Cortex of kidney (tissue), 1 donor: ENCODE data around the gene CIAO2B.
"Not testable (repeated sequence)": the region's sequence is repeated elsewhere in the genome, so short reads cannot be mapped to it uniquely, and the experiment has no call there.

Experiments used
- DNase-seq: peaks from one replicate; lab custom pipeline; 2025; lab: John Stamatoyannopoulos, UW

The CIAO2B gene

DNA sequence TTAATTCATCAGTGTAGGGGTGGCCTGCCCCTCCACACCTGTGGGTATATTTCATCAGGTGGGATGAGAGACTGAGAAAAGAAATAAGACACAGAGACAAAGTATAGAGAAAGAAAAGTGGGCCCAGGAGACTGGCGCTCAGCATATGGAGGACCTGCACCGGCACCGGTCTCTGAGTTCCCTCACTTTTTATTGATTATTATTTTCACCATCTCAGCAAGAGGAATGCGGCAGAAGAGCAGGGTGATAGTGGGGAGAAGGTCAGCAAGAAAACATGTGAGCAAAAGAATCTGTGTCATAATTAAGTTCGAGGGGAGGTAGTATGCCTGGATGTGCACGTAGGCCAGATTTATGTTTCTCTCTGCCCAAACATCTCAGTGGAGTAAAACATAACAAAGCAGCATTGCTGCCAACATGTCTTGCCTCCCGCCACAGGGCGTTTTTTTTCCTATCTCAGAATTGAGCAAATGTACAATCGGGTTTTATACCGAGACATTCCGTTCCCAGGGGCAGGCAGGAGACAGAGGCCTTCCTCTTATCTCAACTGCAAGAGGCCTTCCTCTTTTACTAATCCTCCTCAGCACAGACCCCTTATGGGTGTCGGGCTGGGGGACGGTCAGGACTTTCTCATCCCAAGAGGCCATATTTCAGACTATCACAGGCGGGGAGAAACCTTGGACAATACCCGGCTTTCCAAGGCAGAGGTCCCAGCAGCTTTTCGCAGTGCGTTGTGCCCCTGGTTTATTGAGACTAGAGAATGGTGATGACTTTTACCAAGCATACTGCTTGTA is 21.4 kb upstream of the CIAO2B start:
- not testable (repeated sequence) for DNase-seq

DNA sequence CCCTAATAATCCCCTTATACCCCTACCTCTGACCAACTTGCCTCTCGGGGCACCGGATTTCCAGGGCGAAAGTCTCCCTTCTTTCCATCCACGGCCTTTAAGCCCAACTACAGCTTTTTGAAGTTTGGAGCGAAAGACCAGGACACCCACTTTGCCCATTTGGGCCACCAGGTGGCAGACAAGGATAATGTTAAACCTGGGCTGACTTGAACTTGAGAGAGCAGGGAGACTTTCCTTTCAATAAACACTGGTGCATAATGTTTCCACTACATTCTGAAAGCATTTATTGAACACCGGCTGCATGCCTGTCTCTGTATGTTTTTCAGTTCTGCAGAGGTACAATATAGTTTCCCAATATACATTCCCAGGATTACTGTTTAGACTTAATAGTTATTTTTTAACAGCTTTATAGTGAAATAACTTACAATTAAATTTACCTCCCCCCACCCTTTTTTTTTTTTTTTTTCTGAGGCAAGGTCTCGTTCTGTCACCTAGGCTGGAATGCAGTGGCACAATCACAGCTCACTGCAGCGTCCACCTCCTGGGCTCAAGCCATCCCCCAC is 20.0 kb upstream of the CIAO2B start:
- no peak for DNase-seq

DNA sequence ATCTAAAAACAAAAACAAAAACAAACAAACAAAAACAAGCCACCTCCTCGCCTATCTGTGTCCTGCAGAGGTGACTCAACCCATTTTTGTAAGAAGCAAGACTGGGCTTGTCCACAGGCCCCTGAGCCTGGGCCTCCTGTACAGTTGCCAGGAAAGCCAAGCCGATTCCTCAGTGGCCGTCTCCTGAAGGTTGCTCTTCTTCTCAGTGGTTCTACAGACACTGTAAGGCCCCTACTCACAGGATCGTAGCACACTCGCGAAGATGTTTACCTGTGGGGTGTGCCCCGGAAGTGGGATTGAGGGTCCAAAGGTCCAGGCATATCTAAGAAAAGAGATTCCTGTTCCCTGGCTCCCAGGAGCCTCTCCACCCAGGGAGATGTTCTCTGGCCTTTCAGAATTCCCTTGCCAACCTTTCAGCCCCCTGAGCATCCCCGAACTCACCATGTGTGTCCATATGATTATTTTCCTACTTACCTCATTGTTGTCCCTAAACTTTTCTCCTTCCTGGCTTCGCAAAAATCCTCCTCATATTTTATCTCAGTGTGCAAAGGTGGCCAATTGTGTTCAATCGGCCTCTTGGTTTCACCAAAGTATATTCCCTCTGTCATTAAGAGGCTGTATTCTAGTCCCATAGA is 19.4 kb upstream of the CIAO2B start:
- DNase-seq, result no peak

DNA sequence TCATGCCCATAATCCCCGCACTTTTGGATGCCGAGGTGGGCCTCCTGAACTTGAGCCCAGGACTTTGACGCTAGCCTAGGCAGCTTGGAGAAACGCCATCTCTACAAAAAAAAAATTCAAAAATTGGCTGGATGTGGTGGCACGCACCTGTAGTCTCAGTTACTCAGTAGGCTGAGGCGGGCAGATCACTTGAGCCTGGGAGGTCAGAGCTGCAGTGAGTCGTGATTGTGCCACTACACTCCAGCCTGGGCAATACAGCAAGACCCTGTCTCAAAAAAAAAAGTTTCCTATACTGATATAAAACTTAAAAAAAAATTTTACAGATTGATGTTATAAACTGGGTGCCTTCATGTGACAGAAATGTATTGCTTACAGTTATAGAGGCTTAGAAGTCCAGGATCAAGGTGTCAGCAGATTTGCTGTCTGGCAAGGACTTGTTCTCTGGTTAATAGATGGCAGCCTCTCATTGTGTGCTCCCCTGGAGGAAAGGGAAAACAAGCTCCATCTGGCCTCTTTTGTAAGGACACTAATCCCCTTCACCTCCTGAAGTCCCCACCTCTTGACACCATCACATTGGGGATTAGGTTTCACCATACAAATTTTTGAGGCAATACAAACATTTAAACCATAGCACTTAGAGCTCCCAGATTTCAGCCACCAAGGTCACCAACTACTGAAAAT is 18.4 kb upstream of the CIAO2B start:
- no peak for DNase-seq

DNA sequence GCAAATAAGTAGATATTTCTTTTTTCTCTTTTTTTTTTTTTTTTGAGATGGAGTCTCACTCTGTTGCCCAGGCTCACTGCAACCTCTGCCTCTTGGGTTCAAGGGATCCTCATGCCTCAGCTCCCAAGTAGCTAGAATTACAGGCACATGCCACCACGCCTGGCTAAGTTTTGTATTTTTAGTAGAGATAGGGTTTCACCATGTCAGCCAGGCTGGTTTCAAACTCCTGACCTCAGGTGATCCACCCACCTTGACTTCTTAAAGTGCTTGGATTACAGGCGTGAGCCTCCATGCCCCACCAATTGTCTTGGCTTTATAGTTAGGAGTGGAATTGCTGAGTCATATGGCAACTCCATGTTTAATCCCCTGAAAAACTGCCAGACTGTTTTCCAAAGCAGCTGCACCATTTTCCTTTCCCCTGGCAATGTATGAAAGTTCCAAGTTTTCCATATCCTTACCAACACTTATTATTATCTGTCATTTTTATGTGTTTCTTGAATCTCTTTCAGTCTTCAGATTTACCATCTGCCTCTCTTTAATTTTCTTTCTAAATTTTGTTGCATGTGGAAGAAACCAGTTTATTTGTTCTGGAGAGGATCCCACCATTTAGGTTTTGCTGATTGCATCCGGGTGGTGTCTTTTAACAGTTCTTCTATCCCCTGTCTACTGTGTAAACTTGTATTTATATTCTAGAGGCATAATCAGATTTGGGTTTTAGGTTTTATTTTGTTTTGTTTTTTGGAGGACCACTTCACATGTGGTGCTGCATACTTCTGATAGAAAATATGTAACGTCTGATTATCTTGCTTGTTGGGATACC is 17.0 kb upstream of the CIAO2B start:
- no peak for DNase-seq

DNA sequence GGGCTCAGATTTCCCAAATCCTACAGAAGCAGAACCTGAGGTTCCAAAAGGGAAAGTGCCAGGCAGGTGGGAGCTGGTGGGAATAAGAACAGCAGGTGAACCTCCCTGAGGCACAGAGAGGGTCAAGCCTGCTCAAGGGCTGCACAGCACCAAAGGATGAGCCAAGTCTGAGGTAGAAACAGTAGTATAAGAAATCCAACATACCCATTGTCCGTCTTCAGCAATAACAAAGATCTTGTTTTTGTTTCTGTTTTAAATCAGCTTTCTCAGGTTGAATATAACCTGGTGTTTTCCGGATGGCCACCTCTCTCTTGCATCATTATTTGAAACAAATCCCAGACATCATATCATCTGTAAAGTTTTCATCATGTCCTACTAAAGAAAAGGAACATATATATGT is 16.2 kb upstream of the CIAO2B start:
- DNase-seq, result no peak

DNA sequence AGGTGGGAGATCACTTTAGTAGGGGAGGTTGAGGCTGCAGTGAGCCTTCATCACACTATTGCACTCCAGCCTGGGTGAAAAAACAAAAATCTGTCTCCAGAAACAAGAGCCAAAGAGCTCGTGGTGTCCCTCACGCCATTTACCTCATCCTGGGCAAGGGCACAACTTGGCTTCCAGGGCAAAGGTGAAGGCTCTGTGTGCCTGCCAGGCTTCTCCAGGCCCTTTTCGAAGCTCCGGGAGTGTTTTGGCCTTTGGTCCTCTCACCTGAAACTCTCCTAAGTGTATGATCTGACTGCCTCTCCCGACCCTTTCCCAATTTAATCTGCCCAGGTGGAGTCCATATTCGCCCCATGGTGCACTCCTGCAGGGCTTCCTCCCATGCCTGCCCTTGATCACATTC is 15.3 kb upstream of the CIAO2B start:
- no peak for DNase-seq

DNA sequence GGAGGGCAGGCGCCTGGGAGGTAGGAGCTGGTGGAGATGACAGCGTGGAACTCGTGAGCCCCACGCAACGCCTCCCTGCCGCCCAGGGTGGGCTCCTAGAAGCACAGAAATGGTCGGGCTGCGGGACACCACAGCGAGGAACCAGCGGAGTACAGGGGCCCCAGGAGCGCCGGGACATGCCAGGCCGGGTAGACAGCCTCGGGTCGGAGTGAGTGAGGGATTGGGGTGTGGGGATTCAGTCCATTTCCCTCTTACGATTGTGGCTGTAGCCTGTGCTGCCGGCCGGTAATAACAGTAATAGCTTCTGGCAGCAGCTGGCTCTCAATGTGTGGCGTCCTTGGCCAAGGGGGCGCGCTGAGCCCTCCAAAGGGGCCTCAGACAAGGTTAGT is 14.6 kb upstream of the CIAO2B start:
- no peak for DNase-seq

DNA sequence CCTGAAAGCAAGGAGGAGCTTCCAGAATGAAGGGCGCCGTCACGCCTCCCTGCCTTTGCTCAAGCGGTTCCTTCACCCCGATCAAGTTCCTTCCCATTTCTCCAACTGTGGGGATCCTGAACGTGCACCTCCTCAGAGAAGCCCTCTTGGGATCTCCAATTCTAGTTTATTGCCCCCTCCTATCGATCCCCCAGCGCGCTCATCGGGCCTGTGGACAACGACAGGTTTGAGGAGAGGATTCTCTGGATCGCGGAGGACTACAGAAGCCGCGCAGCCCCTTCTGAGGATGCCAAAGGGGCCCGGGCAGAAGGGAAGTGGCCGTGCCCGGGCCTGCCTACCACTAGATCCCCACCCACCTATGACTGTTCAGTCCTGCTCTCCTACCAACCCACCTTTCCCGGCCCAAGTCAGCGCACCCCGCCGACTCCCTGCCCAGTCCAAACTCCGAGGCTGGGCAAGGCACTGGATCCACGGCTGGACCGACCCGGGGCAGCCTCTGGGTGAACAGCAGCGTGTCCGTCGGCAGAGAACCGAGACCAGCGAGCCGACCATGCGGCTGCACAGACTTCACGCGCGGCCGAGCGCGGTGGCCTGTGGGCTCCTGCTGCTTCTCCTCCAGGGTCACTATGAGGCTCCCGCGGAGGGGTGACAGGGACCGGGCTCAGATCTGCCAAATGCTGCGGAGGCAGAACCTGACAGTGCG is 14.1 kb upstream of the CIAO2B start:
- DNase-seq, result no peak

DNA sequence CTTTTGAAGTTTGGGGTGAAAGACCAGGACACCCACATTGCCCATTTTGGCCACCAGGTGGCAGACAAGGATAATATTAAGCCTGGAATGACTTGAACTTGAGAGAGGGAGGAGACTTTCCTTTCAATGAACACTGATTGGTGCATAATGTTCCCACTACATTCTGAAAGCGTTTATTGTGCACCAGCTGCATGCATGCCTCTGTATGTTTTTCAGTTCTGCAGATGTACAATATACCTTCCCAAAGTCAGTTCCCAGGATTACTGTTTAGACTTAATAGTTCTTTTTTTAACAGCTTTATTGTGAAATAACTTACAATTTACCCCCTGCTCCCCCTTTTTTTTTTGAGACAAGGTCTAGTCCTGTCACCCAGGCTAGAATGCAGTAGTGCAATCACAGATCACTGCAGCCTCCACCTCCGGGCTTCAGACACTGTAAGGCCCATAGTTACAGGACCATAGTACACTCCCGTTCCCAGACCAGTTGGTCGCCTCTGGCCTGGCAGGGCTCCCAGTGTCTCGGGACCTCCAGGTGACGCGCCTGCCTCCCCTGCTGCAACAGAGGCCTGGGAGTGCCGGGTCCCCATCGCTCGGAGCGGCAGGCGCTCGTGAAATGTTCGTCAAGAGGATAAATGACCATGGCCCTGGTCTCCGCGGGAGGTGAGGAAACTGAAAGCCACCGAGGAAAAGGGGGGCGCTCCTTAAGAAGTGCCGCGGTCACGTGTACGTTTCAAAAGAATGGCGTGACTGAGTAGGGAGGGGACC is 13.3 kb upstream of the CIAO2B start:
- no peak for DNase-seq

DNA sequence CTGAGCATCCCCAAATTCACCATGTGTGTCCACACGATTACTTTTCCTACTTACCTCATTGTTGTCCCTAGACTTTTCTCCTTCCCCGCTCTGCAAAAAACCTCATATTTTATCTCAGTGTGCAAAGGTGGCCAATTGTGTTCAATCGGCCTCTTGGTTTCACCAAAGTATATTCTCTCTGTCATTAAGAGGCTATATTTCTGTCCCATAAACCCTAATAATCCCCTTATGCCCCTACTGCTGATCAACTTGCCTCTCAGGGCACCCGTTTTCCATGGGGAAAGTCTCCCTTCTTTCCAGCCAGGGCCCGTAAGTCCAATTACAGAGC is 12.7 kb upstream of the CIAO2B start:
- no peak for DNase-seq

DNA sequence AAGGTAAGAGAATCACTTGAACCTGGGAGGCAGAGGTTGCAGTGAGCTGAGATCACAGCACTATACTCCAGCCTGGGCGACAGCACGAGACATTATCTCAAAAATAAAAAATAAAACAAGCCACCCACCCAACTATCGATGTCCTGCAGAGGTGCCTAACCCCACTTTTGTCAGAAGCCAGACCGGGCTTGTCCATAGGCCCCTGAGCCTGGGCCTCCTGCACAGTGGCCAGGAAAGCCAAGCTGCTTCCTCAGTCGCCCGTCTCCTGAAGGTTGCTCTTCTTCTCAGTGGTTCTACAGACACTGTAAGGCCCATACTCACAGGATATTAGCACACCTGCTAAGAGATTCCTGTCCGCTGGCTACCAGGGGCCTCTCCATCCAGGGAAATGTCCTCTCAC is 12.3 kb upstream of the CIAO2B start:
- DNase-seq, result no peak

DNA sequence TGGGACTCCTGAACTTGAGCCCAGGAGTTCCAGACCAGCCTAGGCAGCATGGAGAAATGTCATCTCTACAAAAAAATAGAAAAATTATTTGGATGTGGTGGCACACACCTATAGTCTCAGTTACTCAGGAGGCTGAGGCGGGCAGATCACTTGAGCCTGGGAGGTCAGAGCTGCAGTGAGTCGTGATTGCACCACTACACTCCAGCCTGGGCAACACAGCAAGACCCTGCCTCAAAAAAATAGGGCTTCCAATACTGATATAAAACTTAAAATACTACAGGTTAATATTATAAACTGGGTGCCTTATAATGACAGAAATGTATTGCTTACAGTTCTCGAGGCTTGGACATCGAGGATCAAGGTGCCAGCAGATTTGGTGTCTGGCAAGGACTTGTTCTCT is 11.7 kb upstream of the CIAO2B start:
- no peak for DNase-seq

DNA sequence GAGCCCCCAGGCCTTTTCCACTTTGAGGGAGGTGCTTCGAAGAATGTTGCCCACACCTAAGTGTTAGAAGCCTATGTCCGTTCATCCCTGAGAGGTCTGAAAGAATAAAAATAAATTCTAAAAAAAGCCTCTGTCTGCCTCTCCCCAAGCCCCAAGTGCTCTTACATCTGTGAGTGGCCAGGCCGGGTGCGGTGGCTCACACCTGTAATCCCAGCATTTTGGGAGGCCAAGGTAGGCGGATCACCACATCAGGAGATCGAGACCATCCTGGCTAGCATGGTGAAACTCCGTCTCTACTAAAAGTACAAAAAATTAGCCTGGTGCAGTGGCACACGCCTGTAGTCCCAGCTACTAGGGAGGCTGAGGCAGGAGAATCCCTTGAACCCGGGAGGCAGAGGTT is 10.8 kb upstream of the CIAO2B start:
- not testable (repeated sequence) for DNase-seq

DNA sequence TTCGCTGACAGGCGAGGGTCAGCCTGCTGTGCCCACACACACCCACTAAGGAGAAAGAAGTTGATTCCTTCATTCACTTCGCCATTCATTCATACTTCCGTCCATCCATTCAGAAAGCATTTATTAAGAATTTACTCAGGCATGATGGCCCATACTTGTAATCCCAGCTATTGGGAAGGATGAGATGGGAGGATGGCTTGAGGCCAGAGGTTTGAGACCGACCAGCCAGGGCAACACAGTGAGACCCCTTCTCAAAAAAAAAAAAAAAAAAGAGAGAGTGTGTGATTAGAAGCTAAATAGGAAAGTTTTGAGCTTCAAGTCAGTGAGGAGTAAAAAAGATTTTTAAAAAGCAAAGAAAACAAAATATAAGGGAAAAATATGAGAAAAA is 9.8 kb upstream of the CIAO2B start:
- no peak for DNase-seq

DNA sequence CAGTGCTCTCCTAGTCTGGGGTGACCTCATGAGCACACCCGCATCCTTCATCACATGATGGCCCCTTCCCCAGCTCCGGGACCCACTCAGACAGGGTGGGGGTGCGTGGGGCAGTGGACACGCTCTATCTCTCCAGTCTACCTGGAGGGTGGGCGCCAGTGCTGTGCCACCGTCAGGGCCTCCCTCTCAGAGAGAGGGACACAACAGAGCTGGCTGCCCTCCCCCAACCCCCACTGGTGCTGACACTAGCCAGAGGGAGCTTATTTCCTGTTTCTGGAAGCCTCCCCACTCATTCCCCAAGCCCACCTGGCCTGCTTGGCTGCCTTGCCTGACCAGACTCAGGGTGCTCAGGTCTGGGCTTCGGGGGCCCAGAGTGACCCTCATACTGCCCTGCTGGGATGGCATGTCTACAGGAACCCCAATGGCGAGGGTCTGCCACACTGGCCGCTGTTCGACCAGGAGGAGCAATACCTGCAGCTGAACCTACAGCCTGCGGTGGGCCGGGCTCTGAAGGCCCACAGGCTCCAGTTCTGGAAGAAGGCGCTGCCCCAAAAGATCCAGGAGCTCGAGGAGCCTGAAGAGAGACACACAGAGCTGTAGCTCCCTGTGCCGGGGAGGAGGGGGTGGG is 9.3 kb upstream of the CIAO2B start:
- DNase-seq, result no peak

DNA sequence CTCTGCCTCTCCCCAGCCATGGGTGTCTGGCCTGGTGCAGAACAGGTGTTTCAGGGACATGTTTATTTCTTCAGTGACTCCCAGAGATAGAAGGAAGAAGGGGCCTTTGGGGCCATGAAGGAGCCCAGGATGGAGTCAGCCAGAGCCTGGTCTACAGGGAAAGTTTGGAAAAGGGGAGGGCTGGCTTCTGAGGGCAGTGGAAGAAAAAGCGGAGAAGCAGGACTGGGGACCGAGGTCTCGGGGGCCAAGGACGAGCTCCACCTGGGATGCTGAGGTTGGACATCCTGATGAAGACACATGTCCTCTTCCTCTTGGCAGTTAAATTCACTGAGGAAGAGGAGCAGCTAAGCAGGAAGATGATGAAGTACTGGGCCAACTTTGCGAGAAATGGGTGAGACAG is 8.8 kb upstream of the CIAO2B start:
- DNase-seq, result no peak

DNA sequence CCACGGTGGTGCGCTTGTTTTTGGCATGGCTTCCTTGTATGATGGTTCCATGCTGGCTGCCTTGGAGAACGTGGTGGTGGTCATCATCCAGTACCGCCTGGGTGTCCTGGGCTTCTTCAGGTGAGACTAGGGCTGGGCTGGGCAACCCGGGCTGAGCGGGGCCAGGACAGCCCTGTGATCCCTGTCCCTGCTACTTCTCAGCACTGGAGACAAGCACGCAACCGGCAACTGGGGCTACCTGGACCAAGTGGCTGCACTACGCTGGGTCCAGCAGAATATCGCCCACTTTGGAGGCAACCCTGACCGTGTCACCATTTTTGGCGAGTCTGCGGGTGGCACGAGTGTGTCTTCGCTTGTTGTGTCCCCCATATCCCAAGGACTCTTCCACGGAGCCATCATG is 6.0 kb upstream of the CIAO2B start:
- DNase-seq, result no peak

DNA sequence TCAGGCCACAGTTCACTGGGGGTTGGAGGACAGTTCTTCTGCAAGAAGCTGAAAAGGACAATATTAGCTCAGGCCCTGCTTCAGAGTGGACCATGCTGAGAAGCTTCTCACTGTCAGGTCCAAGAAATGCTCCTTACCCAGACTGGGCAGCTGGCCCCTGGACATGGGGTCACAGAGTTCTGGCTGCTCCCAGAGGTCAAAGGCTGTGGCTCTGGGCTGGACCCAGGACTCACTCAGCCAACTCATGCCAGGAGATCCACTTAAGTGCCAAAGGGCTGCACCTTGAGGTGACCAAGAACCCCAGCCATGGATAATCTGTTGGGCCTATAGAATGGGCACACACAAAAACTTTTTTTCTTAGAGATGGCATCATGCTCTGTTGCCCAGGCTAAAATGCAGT is 5.2 kb upstream of the CIAO2B start:
- no peak for DNase-seq

DNA sequence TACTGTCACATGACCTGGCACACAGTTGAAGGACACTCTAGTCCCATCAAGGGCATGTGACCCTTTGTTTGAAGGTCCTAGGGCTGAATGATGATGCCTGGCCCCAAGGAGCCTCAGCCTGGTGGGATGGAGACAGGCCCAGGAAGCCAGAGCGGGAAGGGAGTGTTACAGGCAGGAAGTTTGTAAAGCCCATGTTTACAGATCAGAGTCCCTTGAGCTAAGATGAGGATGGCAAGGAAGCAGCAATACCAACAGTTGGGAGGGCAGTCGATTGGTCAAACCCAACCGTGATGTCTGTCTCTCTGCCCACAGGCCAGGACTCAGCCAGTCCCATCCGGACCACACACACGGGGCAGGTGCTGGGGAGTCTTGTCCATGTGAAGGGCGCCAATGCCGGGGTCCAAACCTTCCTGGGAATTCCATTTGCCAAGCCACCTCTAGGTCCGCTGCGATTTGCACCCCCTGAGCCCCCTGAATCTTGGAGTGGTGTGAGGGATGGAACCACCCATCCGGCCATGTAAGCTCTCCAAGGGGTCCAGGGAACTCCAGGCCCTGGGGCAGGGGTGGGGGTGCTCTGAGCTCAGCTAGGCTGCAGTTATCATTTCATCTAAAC is 3.6 kb upstream of the CIAO2B start:
- DNase-seq, result no peak
